IMR-90 (cell line): Measurements from ENCODE around the gene IL1RAPL1. TPM values are rescaled to one million over a fixed set of nuclear protein-coding genes. Genes with fewer than 3 reads are reported as not detected.
A peak's percentile ranks its signal among the peaks of the same experiment; 100 is the strongest.

Source experiments
- ATAC-seq: fragments of 200-7000 bp; cut with Tn5 transposase; 2 replicates; pipeline ENCODE4 v1.9.1; 2020; ENCODE audit warnings: low read depth, mild to moderate bottlenecking, moderate library complexity
- BruUV-seq: library from RNA; stranded (reverse); fragments of 400-500 nt; replicated peaks from 2 replicates; lab custom pipeline; 2021; lab: Mats Ljungman, UMichigan
- CTCF ChIA-PET: fragments of 300-600 bp; formaldehyde crosslinking; extraction: SDS; loops from one replicate; lab custom pipeline; 2021; ENCODE audit warnings: antibody characterized with exemption; lab: Yijun Ruan, JAX
- POLR2A ChIA-PET: fragments of 300-600 bp; sonication (Branson Sonifier 250); formaldehyde crosslinking; loops from one replicate; lab custom pipeline; 2022; ENCODE audit warnings: antibody characterized with exemption; ENCODE audit not compliant: unreplicated experiment; lab: Charles Lee
- DNase-seq: peaks from one replicate; pipeline ENCODE4 v3.0.0; 2013
- H2AFZ ChIP-seq: replicated peaks from 2 replicates; pipeline ENCODE3; 2013; ENCODE audit warnings: low read length, mild to moderate bottlenecking; ENCODE audit not compliant: poor library complexity
- H2AK5ac ChIP-seq: 2 replicates; pipeline ENCODE4 v1.6.1; 2013; ENCODE audit warnings: low read depth, low read length, inconsistent platforms
- H2AK9ac ChIP-seq: replicated peaks from 2 replicates; pipeline ENCODE3; 2013; ENCODE audit warnings: mild to moderate bottlenecking, low read depth, low read length, moderate library complexity; ENCODE audit not compliant: poor library complexity
- H2BK120ac ChIP-seq: 2 replicates; pipeline ENCODE4 v1.6.1; 2013; ENCODE audit warnings: low read depth, low read length, inconsistent platforms
- H2BK15ac ChIP-seq: 3 replicates; pipeline ENCODE4 v1.6.1; 2013; ENCODE audit warnings: low read depth, low read length, inconsistent platforms
- H2BK20ac ChIP-seq: 2 replicates; pipeline ENCODE4 v1.6.1; 2013; ENCODE audit warnings: low read depth, mild to moderate bottlenecking, inconsistent platforms, low read length, moderate library complexity
- H2BK5ac ChIP-seq: 2 replicates; pipeline ENCODE4 v1.6.1; 2013; ENCODE audit warnings: mild to moderate bottlenecking, low read depth, low read length, inconsistent platforms; ENCODE audit not compliant: poor library complexity, severe bottlenecking
- H3K14ac ChIP-seq: replicated peaks from 2 replicates; pipeline ENCODE4 v1.6.1; 2013; ENCODE audit warnings: low read depth, low read length, inconsistent platforms
- H3K18ac ChIP-seq: 2 replicates; pipeline ENCODE4 v1.6.1; 2013; ENCODE audit warnings: low read depth, low read length, control low read depth
- H3K23ac ChIP-seq: 2 replicates; pipeline ENCODE4 v1.6.1; 2013; ENCODE audit warnings: low read depth, low read length, inconsistent platforms
- H3K27ac ChIP-seq: 2 replicates; pipeline ENCODE4 v1.5.1; 2013; ENCODE audit warnings: mild to moderate bottlenecking, control low read depth, low read length; ENCODE audit not compliant: insufficient read depth
- H3K27me3 ChIP-seq: 2 replicates; pipeline ENCODE4 v1.6.1; 2013; ENCODE audit warnings: low read length; ENCODE audit not compliant: control insufficient read depth, insufficient read depth
- H3K36me3 ChIP-seq: 2 replicates; pipeline ENCODE4 v1.6.1; 2013; ENCODE audit warnings: low read length, mixed read lengths; ENCODE audit not compliant: control insufficient read depth, insufficient read depth
- H3K4ac ChIP-seq: 2 replicates; pipeline ENCODE4 v1.6.1; 2013; ENCODE audit warnings: low read depth, low read length, inconsistent platforms
- H3K4me1 ChIP-seq: 2 replicates; pipeline ENCODE4 v1.6.1; 2013; ENCODE audit warnings: low read length, mixed read lengths; ENCODE audit not compliant: control insufficient read depth, insufficient read depth
- H3K4me2 ChIP-seq: 2 replicates; pipeline ENCODE4 v1.6.1; 2013; ENCODE audit warnings: low read depth, mild to moderate bottlenecking, control low read depth, low read length, moderate library complexity
- H3K4me3 ChIP-seq: 2 replicates; pipeline ENCODE4 v1.5.1; 2013; ENCODE audit warnings: low read depth, mild to moderate bottlenecking, control low read depth, low read length, moderate library complexity; ENCODE audit not compliant: insufficient read depth
- H3K56ac ChIP-seq: 2 replicates; pipeline ENCODE4 v1.6.1; 2013; ENCODE audit warnings: low read length, inconsistent platforms; ENCODE audit not compliant: insufficient read depth; ENCODE audit errors: extremely low read depth
- H3K79me1 ChIP-seq, 2 experiments: 2 replicates each; pipeline ENCODE4 v1.6.1; 2013; ENCODE audit warnings: low read length in 2 of 2, inconsistent platforms in 1 of 2, low read depth in 1 of 2
- H3K9ac ChIP-seq: 2 replicates; pipeline ENCODE4 v1.6.1; 2013; ENCODE audit warnings: low read depth, low read length, control low read depth
- H3K9me1 ChIP-seq: 2 replicates; pipeline ENCODE4 v1.6.1; 2013; ENCODE audit warnings: low read length, inconsistent platforms; ENCODE audit not compliant: insufficient read depth
- H3K9me3 ChIP-seq: 2 replicates; pipeline ENCODE4 v1.6.1; 2013; ENCODE audit warnings: low read length; ENCODE audit not compliant: control insufficient read depth, insufficient read depth
- H4K20me1 ChIP-seq: 2 replicates; pipeline ENCODE4 v1.6.1; 2013; ENCODE audit warnings: low read length, inconsistent platforms; ENCODE audit not compliant: insufficient read depth
- H4K5ac ChIP-seq: 2 replicates; pipeline ENCODE4 v1.6.1; 2013; ENCODE audit warnings: mild to moderate bottlenecking, low read depth, low read length, control low read depth
- H4K8ac ChIP-seq, 2 experiments: 2 replicates each; pipeline ENCODE4 v1.6.1; 2013; ENCODE audit warnings: low read depth in 2 of 2, low read length in 2 of 2, control low read depth in 1 of 2, inconsistent platforms in 1 of 2
- H4K91ac ChIP-seq: 2 replicates; pipeline ENCODE4 v1.6.1; 2013; ENCODE audit warnings: low read depth, low read length, inconsistent platforms; ENCODE audit not compliant: insufficient read depth
- BHLHE40 ChIP-seq: fragments of 150-350 bp; IDR thresholded peaks from 2 replicates; pipeline ENCODE4 v1.6.1; 2016; ENCODE audit warnings: mild to moderate bottlenecking, low read depth, low read length
- CTCF ChIP-seq: conservative IDR thresholded peaks from 2 replicates; pipeline ENCODE4 v1.5.1; 2012; ENCODE audit warnings: mild to moderate bottlenecking, low read depth, low read length, improper control_type of control experiment
- FOS ChIP-seq: fragments of 150-350 bp; IDR thresholded peaks from 2 replicates; pipeline ENCODE4 v1.6.1; 2016; ENCODE audit warnings: low read depth, low read length
- RCOR1 ChIP-seq: IDR thresholded peaks from 2 replicates; pipeline ENCODE4 v1.6.1; 2012; ENCODE audit warnings: mild to moderate bottlenecking, low read length, improper control_type of control experiment; ENCODE audit not compliant: insufficient replicate concordance
- RFX5 ChIP-seq: IDR thresholded peaks from 2 replicates; pipeline ENCODE4 v1.8.0; 2012; ENCODE audit warnings: low read depth, mild to moderate bottlenecking, low read length, moderate library complexity
- SMC3 ChIP-seq: fragments of 150-350 bp; IDR thresholded peaks from 2 replicates; pipeline ENCODE4 v1.6.1; 2016; ENCODE audit warnings: low read depth, mild to moderate bottlenecking, antibody characterized with exemption, low read length, moderate library complexity
- USF2 ChIP-seq: fragments of 150-350 bp; IDR thresholded peaks from 2 replicates; pipeline ENCODE4 v1.6.1; 2017; ENCODE audit warnings: mild to moderate bottlenecking, antibody characterized with exemption, low read length, low read depth
- dilution Hi-C: fragments of 300-500 bp; cut with HindIII; formaldehyde crosslinking; loops from one replicate; pipeline ENCODE4 v1.14.3; 2018; ENCODE audit warnings: low sequenced_read_pairs; ENCODE audit not compliant: unreplicated experiment
- in situ Hi-C: fragments of 300-500 bp; cut with MboI; formaldehyde crosslinking; loops from 3 replicates; pipeline ENCODE4 v1.14.3; 2019; ENCODE audit warnings: low sequenced_read_pairs, inconsistent platforms, mixed read lengths
- intact Hi-C: fragments of 100-400 bp; cut with micrococcal nuclease; formaldehyde crosslinking; loops from 2 replicates; pipeline ENCODE4 v1.10.0; 2022
- polyA plus RNA-seq, 3 experiments: library from polyadenylated mRNA; depleted of rRNA; stranded (reverse); fragments of >200 nt; gene quantifications; 2 replicates each; pipeline ENCODE4 v1.2.3, GENCODE V29; 2012; ENCODE audit warnings: low replicate concordance in 1 of 3
- total RNA-seq: library from RNA; depleted of rRNA; stranded (reverse); fragments of >200 nt; gene quantifications from 2 replicates; pipeline ENCODE4 v1.2.3, GENCODE V29; 2012

Gene IL1RAPL1
- total and polyA plus RNA-seq, 2 of the 4 experiments (the other 2 are of a cell fraction): 1.5 to 9.0 TPM

GRCh38 chrX:29348288-29348687 is 761.0 kb downstream of the IL1RAPL1 start:
- TF ChIP-seq FOS: no peak
- TF ChIP-seq BHLHE40: no peak
- TF ChIP-seq USF2: no peak
- TF ChIP-seq SMC3: no peak
- no peak for TF ChIP-seq CTCF
- TF ChIP-seq RCOR1: no peak
- TF ChIP-seq RFX5: no peak
- Histone ChIP-seq H3K56ac (no peak overlapping the region), H2AK5ac (no peak overlapping the region), H3K18ac (no peak overlapping the region), H3K36me3 (no peaks in the 10 kb centered on the region), H4K5ac (no peak overlapping the region), H3K9me3 (no peaks in the 10 kb centered on the region), H2BK15ac (no peak overlapping the region), H2BK5ac (no peak overlapping the region), H2BK120ac (no peak overlapping the region), H3K23ac (no peak overlapping the region), H3K4me3 (no peak overlapping the region), H3K4ac (no peak overlapping the region), H2BK20ac (no peak overlapping the region), H3K4me1 (no peaks in the 10 kb centered on the region), H3K4me2 (no peak overlapping the region), H4K8ac (no peak overlapping the region), H2AFZ (no peak overlapping the region), H3K27me3 (no peaks in the 10 kb centered on the region), H4K20me1 (no peaks in the 10 kb centered on the region), H2AK9ac (no peak overlapping the region), H3K9me1 (no peaks in the 10 kb centered on the region), H3K27ac (no peak overlapping the region), H3K79me1 (no peaks in the 10 kb centered on the region), H3K9ac (no peak overlapping the region), H3K14ac (no peak overlapping the region), H4K91ac (no peak overlapping the region)
- BruUV-seq: no TSS peak
- ChIA-PET CTCF (interaction anchor here (1.0 kb wide), 1 partner anchor 13 kb away, joined by 3 read pairs; no protein-coding TSS in a partner anchor), POLR2A (no interaction called here)
- ATAC-seq (no peak), DNase-seq (peak; percentile 4)
- intact Hi-C loops: no loop called here
- dilution Hi-C loops: no loop called here
- in situ Hi-C loops: no loop called here
